Testis (tissue), 2 donors: ENCODE data around the gene CAMTA1.

ENCODE experiments used
- POLR2A ChIP-seq: fragments of 450-650 bp; IDR thresholded peaks from one replicate; pipeline ENCODE4 v1.6.1; 2017; ENCODE audit warnings: antibody characterized with exemption, mild to moderate bottlenecking, moderate library complexity
- TF ChIP-seq, protein P1 (sequence below), 3 experiments: fragments of 450-650 bp in 2 of 3; fragments of 200-600 bp in 1 of 3; sonication (generic) in 1 of 3; IDR thresholded peaks; one replicate each; pipeline ENCODE4 v1.5.1; 2016 to 2019; ENCODE audit warnings: antibody characterized with exemption in 3 of 3, mild to moderate bottlenecking in 2 of 3, moderate library complexity in 1 of 3

DNA sequence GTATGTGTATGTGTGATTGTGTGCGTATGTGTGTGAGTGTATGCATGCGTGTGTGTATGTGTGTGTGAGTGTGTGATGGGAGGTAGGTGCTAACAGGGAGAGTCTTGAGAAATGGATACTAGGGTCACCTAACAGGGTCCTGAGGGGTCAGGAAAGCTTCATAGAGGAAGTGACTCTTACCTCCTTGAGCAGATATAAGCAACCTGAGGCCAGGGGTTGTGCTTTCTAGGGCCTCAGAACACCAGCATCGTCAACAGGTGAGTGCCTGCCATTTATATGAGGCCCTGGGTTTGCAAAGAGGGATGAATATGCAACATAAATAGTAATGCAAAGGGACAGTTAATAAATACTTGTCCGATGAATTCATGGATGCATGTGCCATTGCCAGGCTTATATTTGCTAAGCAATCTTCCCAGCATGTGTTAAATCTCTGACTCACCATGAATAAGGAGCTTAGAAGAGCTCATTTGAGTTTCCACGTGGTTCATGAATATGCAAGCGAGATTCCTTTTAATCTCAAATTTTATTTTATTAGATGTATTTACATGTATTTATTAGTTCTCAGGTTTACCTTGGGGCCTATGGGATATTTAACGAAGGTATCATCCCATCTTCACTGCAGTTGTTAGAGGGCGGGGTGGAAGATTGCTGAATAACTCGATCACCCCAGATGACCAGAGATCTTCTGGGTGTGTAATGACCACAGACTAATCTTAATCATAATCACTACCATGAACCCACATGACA is 438.3 kb downstream of the CAMTA1 start:
- TF ChIP-seq, protein P1, sequence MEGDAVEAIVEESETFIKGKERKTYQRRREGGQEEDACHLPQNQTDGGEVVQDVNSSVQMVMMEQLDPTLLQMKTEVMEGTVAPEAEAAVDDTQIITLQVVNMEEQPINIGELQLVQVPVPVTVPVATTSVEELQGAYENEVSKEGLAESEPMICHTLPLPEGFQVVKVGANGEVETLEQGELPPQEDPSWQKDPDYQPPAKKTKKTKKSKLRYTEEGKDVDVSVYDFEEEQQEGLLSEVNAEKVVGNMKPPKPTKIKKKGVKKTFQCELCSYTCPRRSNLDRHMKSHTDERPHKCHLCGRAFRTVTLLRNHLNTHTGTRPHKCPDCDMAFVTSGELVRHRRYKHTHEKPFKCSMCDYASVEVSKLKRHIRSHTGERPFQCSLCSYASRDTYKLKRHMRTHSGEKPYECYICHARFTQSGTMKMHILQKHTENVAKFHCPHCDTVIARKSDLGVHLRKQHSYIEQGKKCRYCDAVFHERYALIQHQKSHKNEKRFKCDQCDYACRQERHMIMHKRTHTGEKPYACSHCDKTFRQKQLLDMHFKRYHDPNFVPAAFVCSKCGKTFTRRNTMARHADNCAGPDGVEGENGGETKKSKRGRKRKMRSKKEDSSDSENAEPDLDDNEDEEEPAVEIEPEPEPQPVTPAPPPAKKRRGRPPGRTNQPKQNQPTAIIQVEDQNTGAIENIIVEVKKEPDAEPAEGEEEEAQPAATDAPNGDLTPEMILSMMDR (IDR thresholded peaks at IDR 0.05), result no peak
- TF ChIP-seq POLR2A, result no peak
